VCaP (cell line): Measurements from ENCODE around the gene NCKAP5L.

ENCODE experiments used
- H3K27ac ChIP-seq: fragments of 450-650 bp; 2 replicates; pipeline ENCODE4 v1.5.1; 2017
- TF ChIP-seq, protein P1 (sequence below): fragments of 450-650 bp; conservative IDR thresholded peaks from 2 replicates; pipeline ENCODE4 v1.5.1; 2017; ENCODE audit warnings: mild to moderate bottlenecking, moderate library complexity

NCKAP5L gene

DNA sequence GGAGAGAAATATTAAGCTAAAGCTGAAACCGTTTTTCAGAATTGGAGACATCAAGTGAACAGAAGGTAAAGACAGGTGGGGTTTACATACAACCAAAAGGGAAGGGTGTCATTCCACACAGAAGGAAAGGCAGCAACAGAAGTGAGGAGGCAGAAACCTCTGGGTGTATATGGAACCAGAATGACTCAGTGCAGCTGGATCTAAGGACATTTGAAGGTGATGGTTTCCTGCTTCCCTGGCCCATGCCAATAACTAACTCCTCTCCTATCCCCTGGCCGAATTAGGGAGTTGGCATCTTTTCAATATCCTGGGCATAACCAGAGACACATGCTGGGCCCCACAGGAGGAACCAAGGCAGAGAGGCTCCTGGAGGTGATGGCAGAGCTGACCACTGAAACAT lies 8.4 kb downstream of the NCKAP5L start:
- TF ChIP-seq, protein P1, sequence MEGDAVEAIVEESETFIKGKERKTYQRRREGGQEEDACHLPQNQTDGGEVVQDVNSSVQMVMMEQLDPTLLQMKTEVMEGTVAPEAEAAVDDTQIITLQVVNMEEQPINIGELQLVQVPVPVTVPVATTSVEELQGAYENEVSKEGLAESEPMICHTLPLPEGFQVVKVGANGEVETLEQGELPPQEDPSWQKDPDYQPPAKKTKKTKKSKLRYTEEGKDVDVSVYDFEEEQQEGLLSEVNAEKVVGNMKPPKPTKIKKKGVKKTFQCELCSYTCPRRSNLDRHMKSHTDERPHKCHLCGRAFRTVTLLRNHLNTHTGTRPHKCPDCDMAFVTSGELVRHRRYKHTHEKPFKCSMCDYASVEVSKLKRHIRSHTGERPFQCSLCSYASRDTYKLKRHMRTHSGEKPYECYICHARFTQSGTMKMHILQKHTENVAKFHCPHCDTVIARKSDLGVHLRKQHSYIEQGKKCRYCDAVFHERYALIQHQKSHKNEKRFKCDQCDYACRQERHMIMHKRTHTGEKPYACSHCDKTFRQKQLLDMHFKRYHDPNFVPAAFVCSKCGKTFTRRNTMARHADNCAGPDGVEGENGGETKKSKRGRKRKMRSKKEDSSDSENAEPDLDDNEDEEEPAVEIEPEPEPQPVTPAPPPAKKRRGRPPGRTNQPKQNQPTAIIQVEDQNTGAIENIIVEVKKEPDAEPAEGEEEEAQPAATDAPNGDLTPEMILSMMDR: no peak
- no peak overlapping the region for H3K27ac ChIP-seq

DNA sequence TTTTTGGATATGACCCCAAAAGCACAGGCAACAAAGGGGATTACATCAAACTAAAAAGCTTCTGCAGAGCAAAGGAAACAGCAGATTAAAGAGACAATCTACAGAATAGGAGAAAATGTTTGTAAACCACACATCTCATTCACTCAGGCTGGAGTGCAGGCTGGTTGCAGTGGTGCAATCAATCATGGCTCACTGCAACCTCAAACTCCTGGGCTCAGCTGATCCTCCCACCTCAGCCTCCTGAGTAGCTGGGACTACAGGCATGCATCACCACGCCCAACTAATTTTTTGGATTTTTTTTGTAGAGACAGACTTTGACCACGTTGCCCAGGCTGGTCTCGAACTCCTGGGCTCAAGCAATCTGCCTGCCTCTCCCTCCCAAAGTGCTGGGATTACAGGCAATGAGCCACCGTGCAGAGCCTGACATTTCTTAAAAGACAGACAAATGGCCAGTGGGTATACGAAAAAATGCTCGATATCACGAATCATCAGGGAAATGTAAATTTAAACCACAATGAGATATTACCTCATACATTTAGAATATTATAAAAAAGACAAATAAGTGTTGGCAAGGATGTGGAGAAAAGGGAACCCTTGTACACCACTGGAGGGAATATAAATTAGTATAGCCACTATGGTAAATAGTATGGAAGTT lies 9.8 kb downstream of the NCKAP5L start:
- TF ChIP-seq, protein P1: no peak
- no peak overlapping the region for H3K27ac ChIP-seq

DNA sequence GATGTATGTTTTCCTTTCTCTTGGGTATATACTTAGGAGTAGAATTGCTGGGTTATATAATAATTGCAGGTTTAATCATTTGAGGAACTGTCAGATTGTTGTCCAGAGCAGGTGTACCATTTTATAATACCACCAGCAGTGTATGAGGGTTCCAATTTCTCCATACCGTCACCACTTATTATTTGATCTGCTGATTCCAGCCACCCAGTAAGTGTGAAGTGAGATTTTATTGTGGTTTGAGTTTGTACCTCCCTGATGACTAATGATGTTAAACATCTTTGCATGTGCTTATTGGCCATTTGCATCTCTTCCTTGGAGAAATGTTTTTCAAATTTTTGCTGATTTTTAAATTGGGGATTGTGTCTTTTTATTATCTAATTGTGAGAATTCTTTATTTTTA lies 15.1 kb downstream of the NCKAP5L start:
- TF ChIP-seq, protein P1: no peak
- no peak overlapping the region for H3K27ac ChIP-seq

DNA sequence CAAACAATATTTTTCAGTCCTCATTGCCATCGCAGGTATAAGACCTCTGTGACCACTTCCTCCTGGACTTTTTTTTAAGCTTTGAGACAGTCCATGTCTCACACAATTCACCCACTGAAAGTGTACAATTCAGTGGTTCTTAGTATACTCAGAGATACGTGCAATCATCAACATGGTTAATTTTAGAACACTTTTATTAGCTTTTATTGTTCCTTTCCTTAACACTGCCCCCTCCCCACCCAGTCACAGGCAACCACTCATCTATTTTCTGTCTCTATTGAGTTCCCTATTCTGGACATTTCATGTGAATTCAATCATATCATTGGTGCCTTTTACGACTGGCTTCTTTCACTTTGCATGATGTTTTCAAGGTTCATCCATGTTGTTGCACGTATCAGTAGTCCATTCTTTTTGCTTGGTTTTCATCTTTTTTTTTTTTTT lies 16.2 kb downstream of the NCKAP5L start:
- TF ChIP-seq, protein P1: no peak

DNA sequence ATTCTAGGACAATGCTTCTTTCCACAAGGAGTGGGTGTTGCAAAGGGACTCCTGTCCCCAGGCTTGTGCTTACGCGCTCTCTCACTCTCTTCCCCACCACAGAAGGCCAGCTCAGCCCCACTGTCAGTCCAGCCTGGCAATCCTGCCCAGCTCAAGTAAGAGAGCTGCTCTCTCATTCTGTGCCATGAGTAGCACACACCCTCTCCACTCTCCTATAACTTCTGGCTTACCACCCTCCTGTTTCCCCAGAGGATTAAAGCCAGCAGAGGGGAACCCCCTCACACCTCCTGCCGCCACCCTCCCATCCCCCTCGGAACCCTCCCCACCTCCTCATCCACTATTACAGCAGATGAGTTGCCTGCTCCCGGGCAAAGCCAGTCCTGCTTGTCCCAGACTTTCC lies 17.1 kb downstream of the NCKAP5L start:
- no peak overlapping the region for H3K27ac ChIP-seq
- TF ChIP-seq, protein P1: no peak

More for the DNA sequence above, 16.2 kb downstream of the NCKAP5L start:
- no peak overlapping the region for H3K27ac ChIP-seq

DNA sequence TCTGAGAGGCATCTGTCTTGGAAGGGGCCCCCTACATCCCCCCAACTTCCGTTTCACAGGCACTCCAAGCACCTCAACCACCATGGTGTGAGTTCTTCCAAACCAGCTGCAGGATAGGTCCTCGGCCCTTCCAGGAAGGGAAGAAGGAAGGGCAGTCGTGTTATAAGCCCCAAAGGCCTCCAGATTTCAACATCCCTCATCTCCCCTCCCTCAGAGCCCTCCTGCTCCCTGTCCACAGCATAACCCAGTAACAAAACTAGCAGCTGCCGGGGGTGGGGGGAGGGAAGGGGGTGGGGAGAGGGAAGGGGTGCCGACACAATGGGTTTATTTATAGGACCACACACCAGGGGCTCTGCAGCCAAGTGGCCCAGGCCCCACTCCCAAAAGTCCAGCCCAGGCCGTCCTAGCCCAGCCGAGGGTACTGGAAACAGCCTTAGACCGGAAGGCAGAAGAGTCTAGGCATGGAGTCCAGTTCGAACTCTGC lies 18.3 kb downstream of the NCKAP5L start:
- TF ChIP-seq, protein P1: no peak
- no peak overlapping the region for H3K27ac ChIP-seq

DNA sequence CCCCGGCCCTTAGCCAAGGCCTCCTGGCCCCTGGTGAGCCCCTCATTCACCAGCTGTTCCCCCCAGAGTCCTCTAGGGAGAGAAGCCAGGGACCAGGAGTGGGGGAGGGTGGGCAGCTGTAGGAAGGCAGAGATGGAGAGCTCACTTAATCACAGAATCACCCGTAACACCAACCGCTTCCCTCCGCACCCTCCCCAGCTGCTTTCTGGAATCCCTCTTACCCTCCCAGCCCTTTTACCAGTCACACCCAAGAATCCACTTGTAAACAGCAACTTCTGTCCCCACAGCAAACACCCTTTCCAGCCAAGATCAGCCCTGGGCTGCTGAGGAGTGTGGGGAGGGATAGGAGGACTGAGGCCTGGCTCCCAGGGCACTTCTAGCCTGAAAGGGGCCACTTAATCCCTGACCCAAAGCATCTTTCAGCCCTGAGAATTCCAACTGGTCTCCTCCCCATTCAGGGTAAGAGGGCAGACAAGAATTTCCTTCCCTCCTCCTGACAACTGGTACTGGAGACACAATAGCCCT lies 18.8 kb downstream of the NCKAP5L start:
- H3K27ac ChIP-seq: no peak overlapping the region
- TF ChIP-seq, protein P1: no peak
